Hepatocyte (in vitro differentiated cells): ENCODE measurements around the gene CGB3.

Experiments used
- CTCF ChIP-seq: fragments of 200-600 bp; sonication (generic); IDR thresholded peaks from 2 replicates; pipeline ENCODE4 v1.5.1; 2016; ENCODE audit warnings: antibody characterized with exemption, mild to moderate bottlenecking; ENCODE audit not compliant: poor library complexity
- EZH2phosphoT487 ChIP-seq: fragments of 200-600 bp; sonication (generic); IDR thresholded peaks from one replicate; pipeline ENCODE4 v1.6.1; 2018; ENCODE audit warnings: antibody characterized with exemption, mild to moderate bottlenecking, low read depth, moderate library complexity; ENCODE audit not compliant: unreplicated experiment, severe bottlenecking

- TF ChIP-seq CTCF (no peak), EZH2phosphoT487 (no peak)
Observed at GRCh38 chr19:49070416-49070815, 46.3 kb upstream of the CGB3 start.
